ENCODE measurements around the gene CREB3L2. TPM values are rescaled to one million over a fixed set of nuclear protein-coding genes. Genes with fewer than 3 reads are reported as not detected.

The CREB3L2 gene
- polyA plus RNA-seq, 1 experiment = 57.8 TPM

DNA sequence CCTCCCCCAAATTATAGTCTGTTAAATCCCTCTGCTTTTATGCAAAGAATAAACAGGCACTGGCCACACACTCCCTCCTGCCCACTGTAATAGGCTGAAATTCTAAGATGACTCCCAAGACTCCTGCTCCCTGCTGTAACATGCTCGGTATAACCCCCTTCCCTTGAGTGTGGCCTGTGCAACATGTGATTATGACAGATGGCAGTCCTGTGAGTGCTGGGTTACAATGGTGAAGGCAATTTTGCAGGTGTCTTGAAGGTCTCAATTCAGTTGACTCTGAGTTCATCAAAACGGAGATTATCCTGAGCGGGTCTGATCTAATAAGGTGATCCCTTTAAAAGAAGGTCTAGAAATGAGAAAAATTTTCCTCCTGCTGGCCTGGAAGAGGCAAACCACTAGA is 55.9 kb downstream of the CREB3L2 start:
- Histone ChIP-seq H3K4me3 (ENCODE audit: low read depth, low read length) (no peak overlapping the region), H3K9me3 (ENCODE audit: control insufficient read depth, insufficient read depth, low read length) (no peaks in the 10 kb centered on the region), H3K27ac (ENCODE audit: low read depth, low read length) (no peak overlapping the region), H3K27me3 (ENCODE audit: control insufficient read depth, insufficient read depth, low read length) (no peaks in the 10 kb centered on the region)
- no peak for DNase-seq (ENCODE audit: low read depth, low spot score)
- TF ChIP-seq CTCF (IDR thresholded peaks at IDR 0.05; ENCODE audit: low read depth, low read length) = no peak
- POLR2A ChIA-PET = interaction anchor here (0.7 kb wide), 1 partner anchor 14 kb away, joined by 4 read pairs; no protein-coding TSS in a partner anchor
- CTCF ChIA-PET = interaction anchor here (0.6 to 1.5 kb wide), 3 partner anchors 29 to 290 kb away, joined by 3 to 4 read pairs (median 4); partner anchors contain the start of gene CREB3L2

DNA sequence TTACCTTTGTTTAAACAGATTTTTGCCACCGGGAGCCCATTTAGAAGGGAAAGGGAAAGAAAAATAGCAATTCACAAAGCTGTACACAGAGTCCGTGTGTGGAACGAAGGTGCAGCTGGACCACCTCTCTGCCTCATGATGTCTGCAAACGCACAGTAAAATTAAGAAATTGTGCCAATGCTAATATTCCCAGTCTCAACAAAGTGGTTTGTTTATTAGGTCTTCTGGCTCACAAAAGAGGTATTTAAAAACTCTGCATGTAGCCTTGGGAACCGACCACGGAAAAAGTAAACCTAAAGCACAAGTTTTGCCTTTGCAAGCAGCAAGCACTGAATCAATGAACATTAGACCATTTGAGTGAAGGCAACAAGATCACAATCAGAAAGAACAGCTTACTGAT is 57.7 kb downstream of the CREB3L2 start:
- H3K27ac ChIP-seq (ENCODE audit: low read depth, low read length) = peak overlapping the region; percentile 92
- ChIA-PET POLR2A (interaction anchor here (3.4 kb wide), 1 partner anchor 9 kb away, joined by 32 read pairs; no protein-coding TSS in a partner anchor), CTCF (no interaction called here)
- TF ChIP-seq CTCF (IDR thresholded peaks at IDR 0.05; ENCODE audit: low read depth, low read length) = no peak
- no peaks in the 10 kb centered on the region for H3K27me3 ChIP-seq (ENCODE audit: control insufficient read depth, insufficient read depth, low read length)
- no peaks in the 10 kb centered on the region for H3K9me3 ChIP-seq (ENCODE audit: control insufficient read depth, insufficient read depth, low read length)
- DNase-seq (ENCODE audit: low read depth, low spot score) = peak; percentile 78
- no peak overlapping the region for H3K4me3 ChIP-seq (ENCODE audit: low read depth, low read length)

DNA sequence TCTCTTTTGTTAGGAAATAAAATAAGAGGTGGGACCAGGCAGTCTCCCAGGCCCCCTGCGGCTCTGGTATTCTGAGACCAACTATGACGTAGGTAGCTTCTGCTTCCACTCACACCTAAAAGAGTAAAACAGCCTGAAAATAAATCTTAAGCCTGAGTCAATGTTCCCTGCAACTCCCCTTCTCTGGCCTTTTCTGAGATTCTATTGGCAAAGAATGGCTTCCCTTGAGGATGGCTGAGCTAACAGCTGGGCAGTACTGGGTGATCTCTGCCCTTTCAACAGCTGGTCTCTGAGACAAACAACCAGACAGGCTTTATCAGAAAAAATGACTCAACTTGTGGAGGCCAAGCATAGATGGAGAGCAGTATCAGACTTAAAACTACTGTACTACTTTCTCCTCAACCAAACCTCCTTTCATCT is 58.7 kb downstream of the CREB3L2 start:
- CTCF ChIA-PET = interaction anchor here (2.2 to 2.6 kb wide), 2 partner anchors 40 to 59 kb away, joined by 7 to 18 read pairs; partner anchors contain the start of gene CREB3L2
- peak; percentile 91 for DNase-seq (ENCODE audit: low read depth, low spot score)
- Histone ChIP-seq H3K9me3 (ENCODE audit: control insufficient read depth, insufficient read depth, low read length) (no peaks in the 10 kb centered on the region), H3K4me3 (ENCODE audit: low read depth, low read length) (no peak overlapping the region), H3K27ac (ENCODE audit: low read depth, low read length) (peak overlapping the region; percentile 92), H3K27me3 (ENCODE audit: control insufficient read depth, insufficient read depth, low read length) (no peaks in the 10 kb centered on the region)
- POLR2A ChIA-PET = interaction anchor here (0.6 to 3.4 kb wide), 5 partner anchors 10 to 57 kb away, joined by 3 to 32 read pairs (median 6); no protein-coding TSS in a partner anchor
- TF ChIP-seq CTCF (IDR thresholded peaks at IDR 0.05; ENCODE audit: low read depth, low read length) = no peak

DNA sequence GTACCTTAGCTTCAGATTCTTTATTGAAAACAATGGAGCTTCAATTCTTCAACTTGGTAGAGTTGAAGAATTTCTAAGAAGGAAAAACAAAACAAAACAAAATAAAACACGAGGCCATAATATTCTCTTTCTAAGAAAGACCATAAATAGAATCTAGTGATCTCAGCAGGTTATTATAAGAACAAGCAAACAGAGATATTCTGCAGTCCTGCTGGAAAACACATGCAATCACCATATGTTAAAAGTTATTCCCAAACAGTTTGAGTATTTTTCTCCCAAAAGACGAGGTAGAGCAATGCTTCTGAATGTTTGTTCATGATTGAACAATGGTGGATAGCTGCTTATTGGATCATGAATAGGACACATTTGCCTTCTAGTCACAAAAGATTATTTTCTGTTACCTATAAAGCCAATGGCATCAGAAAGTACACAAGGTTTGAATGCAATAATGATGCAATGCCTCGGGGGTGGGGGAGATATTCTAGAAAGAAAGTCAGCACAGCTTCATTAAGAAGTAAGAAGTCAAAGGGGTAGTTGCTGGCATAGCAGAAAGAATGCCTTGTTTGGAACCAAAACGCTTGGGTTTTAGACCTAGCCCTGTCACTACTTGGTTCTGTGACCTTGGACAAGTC is 59.3 kb downstream of the CREB3L2 start:
- Histone ChIP-seq H3K27me3 (ENCODE audit: control insufficient read depth, insufficient read depth, low read length) (no peaks in the 10 kb centered on the region), H3K9me3 (ENCODE audit: control insufficient read depth, insufficient read depth, low read length) (no peaks in the 10 kb centered on the region), H3K27ac (ENCODE audit: low read depth, low read length) (peak overlapping the region; percentile 92), H3K4me3 (ENCODE audit: low read depth, low read length) (no peak overlapping the region)
- no peak for DNase-seq (ENCODE audit: low read depth, low spot score)
- ChIA-PET POLR2A (interaction anchor here (0.5 to 3.4 kb wide), 6 partner anchors 11 to 1966 kb away, joined by 3 to 32 read pairs (median 6); partner anchors contain the start of gene MTPN), CTCF (interaction anchor here (2.2 to 2.6 kb wide), 2 partner anchors 40 to 60 kb away, joined by 7 to 18 read pairs; partner anchors contain the start of gene CREB3L2)
- TF ChIP-seq CTCF (IDR thresholded peaks at IDR 0.05; ENCODE audit: low read depth, low read length) = no peak

Data from AG04450 (cell line).